ENCODE measurements around the gene IQGAP1.

- TF ChIP-seq NR2F1 (CRISPR knock-in tag; IDR thresholded peaks at IDR 0.05) (no peak), MED8 (CRISPR knock-in tag; IDR thresholded peaks at IDR 0.05; ENCODE audit: insufficient replicate concordance) (no peak), MTF1 (CRISPR knock-in tag; IDR thresholded peaks at IDR 0.05) (no peak), RELA (CRISPR knock-in tag; IDR thresholded peaks at IDR 0.05) (no peak), NCOA2 (CRISPR knock-in tag; IDR thresholded peaks at IDR 0.05) (no peak), GABPA (IDR thresholded peaks at IDR 0.05; ENCODE audit: low read depth, low read length) (no peak), GABPA (CRISPR knock-in tag; IDR thresholded peaks at IDR 0.05; ENCODE audit: low read depth) (no peak), U2AF1 (optimal IDR thresholded peaks at IDR 0.05; ENCODE audit: low read depth, low read length) (no peak), CTCF (CRISPR knock-in tag; IDR thresholded peaks at IDR 0.05) (no peak)
- TF ChIP-seq, protein P1, sequence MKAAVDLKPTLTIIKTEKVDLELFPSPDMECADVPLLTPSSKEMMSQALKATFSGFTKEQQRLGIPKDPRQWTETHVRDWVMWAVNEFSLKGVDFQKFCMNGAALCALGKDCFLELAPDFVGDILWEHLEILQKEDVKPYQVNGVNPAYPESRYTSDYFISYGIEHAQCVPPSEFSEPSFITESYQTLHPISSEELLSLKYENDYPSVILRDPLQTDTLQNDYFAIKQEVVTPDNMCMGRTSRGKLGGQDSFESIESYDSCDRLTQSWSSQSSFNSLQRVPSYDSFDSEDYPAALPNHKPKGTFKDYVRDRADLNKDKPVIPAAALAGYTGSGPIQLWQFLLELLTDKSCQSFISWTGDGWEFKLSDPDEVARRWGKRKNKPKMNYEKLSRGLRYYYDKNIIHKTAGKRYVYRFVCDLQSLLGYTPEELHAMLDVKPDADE (CRISPR knock-in tag; IDR thresholded peaks at IDR 0.05), result no peak
- TF ChIP-seq, protein P2, sequence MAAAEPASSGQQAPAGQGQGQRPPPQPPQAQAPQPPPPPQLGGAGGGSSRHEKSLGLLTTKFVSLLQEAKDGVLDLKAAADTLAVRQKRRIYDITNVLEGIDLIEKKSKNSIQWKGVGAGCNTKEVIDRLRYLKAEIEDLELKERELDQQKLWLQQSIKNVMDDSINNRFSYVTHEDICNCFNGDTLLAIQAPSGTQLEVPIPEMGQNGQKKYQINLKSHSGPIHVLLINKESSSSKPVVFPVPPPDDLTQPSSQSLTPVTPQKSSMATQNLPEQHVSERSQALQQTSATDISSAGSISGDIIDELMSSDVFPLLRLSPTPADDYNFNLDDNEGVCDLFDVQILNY (CRISPR knock-in tag; conservative IDR thresholded peaks at IDR 0.05), result no peak
These were observed 6.5 kb upstream of the IQGAP1 start for GRCh38 chr15:90381515-90381914.

All from HepG2 (cell line).